ENCODE measurements around the gene ARL5B.

Gene ARL5B

GRCh38 chr10:18681971-18682411, 22.8 kb downstream of the ARL5B start:
- H3K27me3 ChIP-seq (ENCODE audit: insufficient read depth, low read length), result 0 out of 2 replicates have a peak, but pooled peaks cover 5% of the 10 kb centered on the region
- H4K20me1 ChIP-seq (ENCODE audit: insufficient read depth, low read length), result no peaks in the 10 kb centered on the region
- no peak for TF ChIP-seq EZH2 (IDR thresholded peaks at IDR 0.05; ENCODE audit: borderline replicate concordance, low read length)
- TF ChIP-seq, protein P1, sequence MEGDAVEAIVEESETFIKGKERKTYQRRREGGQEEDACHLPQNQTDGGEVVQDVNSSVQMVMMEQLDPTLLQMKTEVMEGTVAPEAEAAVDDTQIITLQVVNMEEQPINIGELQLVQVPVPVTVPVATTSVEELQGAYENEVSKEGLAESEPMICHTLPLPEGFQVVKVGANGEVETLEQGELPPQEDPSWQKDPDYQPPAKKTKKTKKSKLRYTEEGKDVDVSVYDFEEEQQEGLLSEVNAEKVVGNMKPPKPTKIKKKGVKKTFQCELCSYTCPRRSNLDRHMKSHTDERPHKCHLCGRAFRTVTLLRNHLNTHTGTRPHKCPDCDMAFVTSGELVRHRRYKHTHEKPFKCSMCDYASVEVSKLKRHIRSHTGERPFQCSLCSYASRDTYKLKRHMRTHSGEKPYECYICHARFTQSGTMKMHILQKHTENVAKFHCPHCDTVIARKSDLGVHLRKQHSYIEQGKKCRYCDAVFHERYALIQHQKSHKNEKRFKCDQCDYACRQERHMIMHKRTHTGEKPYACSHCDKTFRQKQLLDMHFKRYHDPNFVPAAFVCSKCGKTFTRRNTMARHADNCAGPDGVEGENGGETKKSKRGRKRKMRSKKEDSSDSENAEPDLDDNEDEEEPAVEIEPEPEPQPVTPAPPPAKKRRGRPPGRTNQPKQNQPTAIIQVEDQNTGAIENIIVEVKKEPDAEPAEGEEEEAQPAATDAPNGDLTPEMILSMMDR (IDR thresholded peaks at IDR 0.05; ENCODE audit: low read length), result no peak
- no peak overlapping the region for H3K9ac ChIP-seq (ENCODE audit: low read length)
- H3K4me1 ChIP-seq (ENCODE audit: insufficient read depth, low read length, severe bottlenecking), result no peaks in the 10 kb centered on the region
- no peaks in the 10 kb centered on the region for H3K9me3 ChIP-seq (ENCODE audit: low read length)
- H3K4me3 ChIP-seq (ENCODE audit: low read depth, low read length, poor library complexity, severe bottlenecking), result no peak overlapping the region
- H3K79me2 ChIP-seq (ENCODE audit: insufficient read depth, low read length), result no peaks in the 10 kb centered on the region
- no peaks in the 10 kb centered on the region for H3F3A ChIP-seq (ENCODE audit: insufficient read depth, low read length)
- no peak overlapping the region for H3K27ac ChIP-seq (ENCODE audit: low read depth, low read length, poor library complexity, severe bottlenecking)
- H2AFZ ChIP-seq (ENCODE audit: low read length), result no peak overlapping the region
- H3K4me2 ChIP-seq (ENCODE audit: low read length), result no peak overlapping the region
- no peaks in the 10 kb centered on the region; the same call in 1 of the 2 replicates for H3K36me3 ChIP-seq (ENCODE audit: insufficient read depth, low read length)
- no peaks in the 10 kb centered on the region for H3K9me2 ChIP-seq (ENCODE audit: low read depth, low read length)

DNA sequence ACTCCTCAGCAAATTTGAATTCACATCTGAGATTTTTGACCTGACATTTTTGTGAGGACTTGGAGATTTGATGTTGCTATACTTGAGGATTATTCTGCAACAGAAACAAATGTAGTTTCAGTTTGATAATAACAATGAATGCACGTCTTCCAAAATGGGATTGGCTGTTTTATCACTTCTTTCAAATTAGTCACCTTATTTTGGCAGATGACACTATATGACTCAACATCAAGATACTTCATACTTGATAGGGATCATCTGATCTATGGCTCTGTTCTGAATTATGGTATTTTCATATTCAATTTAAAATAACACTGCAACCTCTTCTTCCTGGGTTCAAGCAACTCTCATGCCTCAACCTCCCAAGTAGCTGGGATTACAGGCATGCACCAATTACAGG, 24.2 kb downstream of the ARL5B start:
- Histone ChIP-seq H3K9ac (ENCODE audit: low read length) (no peak overlapping the region), H3K36me3 (ENCODE audit: insufficient read depth, low read length) (no peaks in the 10 kb centered on the region), H3K4me1 (ENCODE audit: insufficient read depth, low read length, severe bottlenecking) (no peaks in the 10 kb centered on the region), H3K4me2 (ENCODE audit: low read length) (no peak overlapping the region), H3F3A (ENCODE audit: insufficient read depth, low read length) (no peaks in the 10 kb centered on the region), H3K4me3 (ENCODE audit: low read depth, low read length, poor library complexity, severe bottlenecking) (no peak overlapping the region), H3K27me3 (ENCODE audit: insufficient read depth, low read length) (0 out of 2 replicates have a peak, but pooled peaks cover 5% of the 10 kb centered on the region), H2AFZ (ENCODE audit: low read length) (no peak overlapping the region), H3K9me3 (ENCODE audit: low read length) (no peaks in the 10 kb centered on the region), H3K9me2 (ENCODE audit: low read depth, low read length) (no peaks in the 10 kb centered on the region), H3K79me2 (ENCODE audit: insufficient read depth, low read length) (no peaks in the 10 kb centered on the region), H3K27ac (ENCODE audit: low read depth, low read length, poor library complexity, severe bottlenecking) (no peak overlapping the region), H4K20me1 (ENCODE audit: insufficient read depth, low read length) (no peaks in the 10 kb centered on the region)
- no peak for TF ChIP-seq EZH2 (IDR thresholded peaks at IDR 0.05; ENCODE audit: borderline replicate concordance, low read length)
- TF ChIP-seq, protein P1 (IDR thresholded peaks at IDR 0.05; ENCODE audit: low read length), result no peak

- no peaks in the 10 kb centered on the region for H4K20me1 ChIP-seq (ENCODE audit: insufficient read depth, low read length)
- H3K27ac ChIP-seq (ENCODE audit: low read depth, low read length, poor library complexity, severe bottlenecking), result no peak overlapping the region
- H3K9me3 ChIP-seq (ENCODE audit: low read length), result no peaks in the 10 kb centered on the region
- 0 out of 2 replicates have a peak, but pooled peaks cover 5% of the 10 kb centered on the region for H3K27me3 ChIP-seq (ENCODE audit: insufficient read depth, low read length)
- H3K36me3 ChIP-seq (ENCODE audit: insufficient read depth, low read length), result no peaks in the 10 kb centered on the region
- H3K79me2 ChIP-seq (ENCODE audit: insufficient read depth, low read length), result no peaks in the 10 kb centered on the region
- no peaks in the 10 kb centered on the region for H3F3A ChIP-seq (ENCODE audit: insufficient read depth, low read length)
- TF ChIP-seq, protein P1 (IDR thresholded peaks at IDR 0.05; ENCODE audit: low read length), result no peak
- no peak for TF ChIP-seq EZH2 (IDR thresholded peaks at IDR 0.05; ENCODE audit: borderline replicate concordance, low read length)
- no peaks in the 10 kb centered on the region for H3K9me2 ChIP-seq (ENCODE audit: low read depth, low read length)
- H3K4me1 ChIP-seq (ENCODE audit: insufficient read depth, low read length, severe bottlenecking), result no peaks in the 10 kb centered on the region
- no peak overlapping the region for H3K4me3 ChIP-seq (ENCODE audit: low read depth, low read length, poor library complexity, severe bottlenecking)
- no peak overlapping the region for H3K9ac ChIP-seq (ENCODE audit: low read length)
- H3K4me2 ChIP-seq (ENCODE audit: low read length), result no peak overlapping the region
- no peak overlapping the region for H2AFZ ChIP-seq (ENCODE audit: low read length)
Measured at GRCh38 chr10:18684416-18684815, 25.2 kb downstream of the ARL5B start.
